ENCODE data around the gene TRPV3.

DNA sequence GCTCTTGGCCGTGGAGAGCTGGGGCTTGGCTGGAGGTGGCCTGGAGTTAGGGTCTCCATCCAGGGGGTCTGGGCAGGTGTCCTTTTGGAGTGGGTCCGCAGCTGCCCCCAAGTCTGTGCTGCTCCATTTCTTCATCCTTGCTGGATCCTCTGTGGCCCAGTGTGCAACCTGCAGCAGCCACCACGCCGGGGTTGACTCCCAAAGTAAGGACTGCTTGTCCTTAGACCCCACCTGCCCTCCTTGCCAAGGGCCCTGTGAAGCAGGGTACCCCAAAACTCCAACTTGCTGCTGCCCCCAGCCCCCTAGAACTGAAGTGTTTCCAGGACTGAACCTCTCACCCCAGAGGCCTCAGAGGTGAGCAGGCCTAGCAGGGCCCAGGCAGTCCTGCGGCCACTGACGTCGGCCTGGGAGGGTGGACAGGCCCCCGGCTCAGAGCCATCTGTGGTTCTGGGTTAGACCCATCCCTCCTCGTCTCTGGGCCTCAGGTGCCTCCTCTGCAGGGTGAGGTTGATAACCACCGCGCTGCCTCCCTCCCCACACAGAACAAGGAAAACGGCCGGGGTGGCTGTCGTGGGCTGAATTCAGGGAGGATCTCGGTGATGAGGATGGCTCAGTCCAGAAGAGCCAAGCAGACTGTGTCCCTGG is 34.7 kb upstream of the TRPV3 start:
- no peak for TF ChIP-seq CTCF (IDR thresholded peaks at IDR 0.05)
- no peak for TF ChIP-seq POLR2A (IDR thresholded peaks at IDR 0.05)

Measured in lower leg skin (tissue), 3 donors.